HG03064 (cell line): ENCODE measurements around the gene MESD.

ENCODE experiments used
- ATAC-seq: cut with Tn5 transposase; IDR thresholded peaks from one replicate; pipeline ENCODE4 v1.9.1; 2021; ENCODE audit warnings: low read depth; ENCODE audit not compliant: unreplicated experiment

Gene MESD

DNA sequence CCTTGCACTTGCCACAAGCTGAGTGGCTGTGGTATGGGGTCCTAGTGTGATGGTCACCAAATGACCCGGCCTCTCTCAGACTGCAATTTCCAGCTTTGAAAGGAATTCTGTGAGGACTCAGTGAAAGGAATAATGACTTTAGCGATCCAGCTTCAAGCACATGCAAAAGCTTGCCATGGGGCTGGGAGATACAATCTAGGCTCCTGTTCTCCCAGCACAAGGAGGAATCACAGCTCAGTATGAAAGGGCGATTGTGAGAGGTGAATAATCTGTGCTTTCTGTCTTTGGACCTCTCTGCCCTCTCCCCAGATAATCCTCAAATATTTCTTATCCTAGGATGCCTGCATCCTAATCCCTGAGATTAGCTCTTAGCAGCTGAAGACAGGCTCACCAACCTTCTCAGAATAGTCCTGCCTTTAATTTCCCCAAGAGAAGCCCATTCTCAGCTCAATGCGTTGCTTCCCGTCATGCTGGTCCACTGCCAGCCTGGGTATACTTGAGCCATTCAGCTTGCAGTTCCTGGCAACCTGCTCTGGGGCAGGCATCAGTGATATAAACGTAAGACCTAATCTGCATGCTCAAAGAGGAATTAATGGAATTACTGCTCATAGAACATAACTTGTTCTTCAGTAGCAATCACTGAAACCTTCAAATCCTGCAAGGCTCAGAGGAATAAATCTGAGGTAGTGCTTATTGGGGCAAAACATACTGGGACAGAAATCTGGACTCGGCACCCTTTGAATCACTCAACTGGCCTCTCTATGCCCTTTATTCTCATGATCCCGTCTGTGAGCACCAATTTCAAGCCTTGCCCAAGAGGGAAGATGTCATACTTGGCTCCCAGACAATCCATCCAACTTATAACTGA lies 26.2 kb upstream of the MESD start:
- no peak for ATAC-seq

GRCh38 chr15:81014446-81015093 lies 25.0 kb upstream of the MESD start:
- ATAC-seq = no peak

- ATAC-seq = no peak
Measured at GRCh38 chr15:81013396-81013929, 23.8 kb upstream of the MESD start.

GRCh38 chr15:81012588-81012987 lies 23.0 kb upstream of the MESD start:
- ATAC-seq = no peak

- ATAC-seq = no peak
Measured at GRCh38 chr15:81011593-81011992, 22.0 kb upstream of the MESD start.

- ATAC-seq = no peak
Measured at GRCh38 chr15:81010086-81010485, 20.5 kb upstream of the MESD start.

- no peak for ATAC-seq
Measured at GRCh38 chr15:81008312-81008711, 18.7 kb upstream of the MESD start.

DNA sequence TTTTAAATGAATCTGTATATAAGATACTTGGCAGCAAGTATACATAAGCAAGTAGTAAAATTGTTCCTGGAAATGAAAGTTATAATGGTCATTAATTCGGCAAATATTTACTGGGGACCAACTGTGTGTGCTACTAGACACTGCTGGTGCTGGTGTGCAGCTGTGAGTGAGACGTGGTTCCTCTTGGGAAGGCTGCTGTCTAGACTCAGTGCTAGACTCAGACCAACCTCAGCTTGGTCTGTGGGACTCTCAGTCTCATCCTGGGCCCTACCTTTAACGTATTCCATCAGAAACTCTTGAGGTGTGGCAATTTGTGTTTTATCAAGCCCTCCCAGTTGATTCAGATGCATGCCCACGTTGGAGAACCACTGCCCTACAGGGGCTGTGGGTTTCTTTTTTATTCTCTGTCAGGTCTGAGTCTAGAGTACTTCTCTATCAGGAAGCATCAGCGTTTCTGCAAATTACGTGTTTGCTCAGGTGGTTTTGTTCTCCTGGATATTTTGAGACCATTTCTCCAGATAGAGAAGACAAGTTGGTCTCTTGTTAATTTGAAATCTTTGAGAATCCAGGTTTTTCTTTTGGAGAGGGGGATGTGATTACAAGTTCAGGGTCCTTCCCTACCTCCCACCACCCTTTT lies 17.9 kb upstream of the MESD start:
- ATAC-seq = no peak

DNA sequence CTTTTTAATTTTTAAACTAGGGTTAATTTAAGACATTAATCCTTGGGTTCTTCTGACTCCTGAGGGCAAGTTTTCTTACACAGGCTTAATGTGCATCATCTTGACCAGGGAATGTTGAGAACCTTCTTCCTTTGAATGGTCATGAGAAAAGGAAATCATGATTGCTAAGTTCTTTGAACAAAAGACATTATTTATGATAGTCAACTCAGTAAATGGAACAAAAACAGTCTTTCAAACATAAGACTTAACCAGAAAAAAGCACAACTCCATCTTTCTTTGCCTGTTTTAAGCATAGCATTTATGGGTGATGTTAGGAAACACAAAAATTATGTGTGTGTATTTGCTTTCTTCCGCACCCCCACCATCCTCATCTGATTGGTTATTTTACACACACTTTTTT lies 16.5 kb upstream of the MESD start:
- ATAC-seq = no peak

DNA sequence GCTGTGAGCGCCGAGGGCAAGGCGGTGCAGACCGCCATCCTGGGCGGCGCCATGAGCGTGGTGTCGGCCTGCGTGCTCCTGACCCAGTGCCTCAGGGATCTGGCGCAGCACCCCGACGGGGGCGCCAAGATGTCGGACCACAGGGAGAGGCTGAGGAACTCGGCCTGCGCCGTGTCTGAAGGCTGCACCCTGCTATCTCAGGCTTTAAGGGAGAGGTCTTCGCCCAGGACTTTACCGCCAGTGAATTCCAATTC lies 13.4 kb upstream of the MESD start:
- ATAC-seq = no peak

DNA sequence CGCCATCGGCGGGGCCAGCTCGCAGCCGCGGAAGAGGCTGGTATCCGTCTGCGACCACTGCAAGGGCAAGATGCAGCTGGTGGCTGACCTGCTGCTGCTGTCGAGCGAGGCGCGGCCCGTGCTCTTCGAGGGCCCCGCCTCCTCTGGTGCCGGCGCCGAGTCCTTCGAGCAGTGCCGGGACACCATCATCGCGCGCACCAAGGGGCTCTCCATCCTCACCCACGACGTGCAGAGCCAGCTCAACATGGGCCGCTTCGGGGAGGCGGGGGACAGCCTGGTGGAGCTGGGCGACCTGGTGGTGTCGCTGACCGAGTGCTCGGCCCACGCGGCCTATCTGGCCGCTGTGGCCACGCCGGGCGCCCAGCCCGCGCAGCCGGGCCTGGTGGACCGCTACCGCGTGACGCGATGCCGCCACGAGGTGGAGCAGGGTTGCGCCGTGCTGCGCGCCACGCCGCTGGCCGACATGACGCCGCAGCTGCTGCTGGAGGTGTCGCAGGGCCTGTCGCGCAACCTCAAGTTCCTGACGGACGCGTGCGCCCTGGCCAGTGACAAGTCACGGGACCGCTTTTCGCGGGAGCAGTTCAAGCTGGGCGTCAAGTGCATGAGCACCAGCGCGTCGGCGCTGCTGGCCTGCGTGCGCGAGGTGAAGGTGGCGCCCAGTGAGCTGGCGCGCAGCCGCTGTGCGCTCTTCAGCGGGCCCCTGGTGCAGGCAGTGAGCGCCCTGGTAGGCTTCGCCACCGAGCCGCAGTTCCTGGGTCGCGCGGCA lies 12.9 kb upstream of the MESD start:
- no peak for ATAC-seq

DNA sequence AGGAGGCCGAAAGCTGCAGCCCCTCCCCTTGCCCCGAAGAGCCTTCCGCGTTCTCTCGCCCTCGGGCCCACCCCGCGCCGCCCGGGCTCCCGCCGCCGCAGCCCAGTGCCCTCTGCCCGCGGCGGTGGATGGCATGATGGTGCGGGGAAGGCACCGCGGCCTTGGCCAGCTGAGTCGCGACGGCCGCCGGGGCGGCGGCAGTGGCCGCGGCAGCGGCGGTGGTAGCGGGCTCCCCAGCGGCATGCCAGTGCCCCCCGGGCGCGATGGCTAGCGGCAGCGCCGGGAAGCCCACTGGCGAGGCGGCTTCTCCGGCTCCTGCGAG lies 12.4 kb upstream of the MESD start:
- no peak for ATAC-seq

GRCh38 chr15:81001152-81002008 lies 11.8 kb upstream of the MESD start:
- peak; percentile 35 for ATAC-seq

DNA sequence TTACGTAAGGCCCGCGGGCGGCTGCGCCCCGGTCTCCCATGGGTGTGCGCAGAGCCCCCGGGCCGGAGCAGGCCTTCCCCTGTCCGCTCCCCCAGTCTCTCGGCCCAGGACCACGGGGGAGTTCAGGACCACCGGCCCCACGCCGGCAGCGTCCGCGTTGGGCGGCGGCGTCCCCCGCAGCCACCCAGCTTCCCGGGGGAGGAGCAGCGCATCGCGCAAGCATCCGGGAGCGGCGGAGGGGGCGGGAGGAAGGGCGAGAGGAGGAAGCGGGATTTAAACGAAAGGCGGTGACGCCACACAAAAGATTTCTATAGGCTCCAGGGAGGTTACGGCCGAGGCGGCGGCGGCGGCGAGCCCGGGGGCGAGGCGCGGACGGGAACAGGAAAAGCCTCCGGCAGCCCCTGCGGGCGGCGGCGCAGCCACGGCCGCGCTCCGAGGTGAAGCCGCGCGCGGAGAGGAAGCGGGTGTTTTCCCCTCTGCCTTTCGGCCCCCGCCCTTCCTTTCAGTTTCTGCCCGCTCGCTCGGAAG lies 11.1 kb upstream of the MESD start, which contains the start of gene TLNRD1:
Gene TLNRD1 (plus strand): TSS at position 300 of the 528 bp plus-strand sequence. CDS start 1,349 bp downstream, outside the sequence.
- ATAC-seq = peak; percentile 48

DNA sequence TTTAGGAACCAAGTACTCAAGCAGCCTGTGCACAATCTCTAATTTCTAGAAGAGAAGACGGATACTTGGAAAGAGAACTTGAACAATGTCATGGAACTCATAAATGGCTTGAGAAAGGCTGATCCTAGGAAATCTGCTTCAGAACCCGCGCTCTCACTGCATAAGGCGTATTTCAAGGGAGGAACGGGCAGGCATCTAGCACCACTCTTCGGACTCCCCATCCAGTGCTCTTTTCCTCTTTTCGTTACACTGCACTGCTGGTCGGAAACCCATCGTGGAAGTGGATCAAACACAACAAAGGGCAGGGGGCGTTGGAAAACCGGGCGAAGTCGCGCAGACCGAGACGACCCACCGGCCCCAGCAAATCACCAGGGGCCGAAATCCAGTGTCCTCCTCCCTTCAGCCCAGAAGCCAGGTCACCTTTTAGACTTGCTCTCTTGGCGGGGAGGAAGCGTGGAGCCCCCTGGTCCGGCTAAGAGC lies 10.6 kb upstream of the MESD start:
- ATAC-seq = no peak

GRCh38 chr15:80999623-81000036 lies 10.0 kb upstream of the MESD start:
- no peak for ATAC-seq

- no peak for ATAC-seq
Measured at GRCh38 chr15:80998251-80998650, 8.6 kb upstream of the MESD start.

GRCh38 chr15:80997692-80998091 lies 8.1 kb upstream of the MESD start:
- no peak for ATAC-seq

DNA sequence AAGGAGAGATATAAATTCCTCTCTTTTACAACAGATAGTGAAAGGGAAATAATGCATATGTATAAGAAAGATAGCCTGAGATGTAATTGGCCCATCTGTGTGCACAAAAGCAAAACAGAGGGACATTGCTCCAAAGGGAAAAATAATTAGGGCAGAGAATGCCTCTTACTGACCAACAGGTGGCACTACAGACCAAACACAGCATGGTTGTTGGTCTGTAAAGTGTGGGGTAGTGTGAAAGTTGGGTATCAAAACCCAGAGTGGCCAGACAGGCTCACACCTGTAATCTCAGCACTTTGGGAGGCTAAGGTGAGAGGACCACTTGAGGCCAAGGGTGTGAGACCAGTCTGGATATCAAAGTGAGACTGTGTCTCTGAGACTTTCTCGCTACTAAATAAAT lies 6.6 kb upstream of the MESD start:
- ATAC-seq = no peak

- no peak for ATAC-seq
Measured at GRCh38 chr15:80992441-80992840, 2.8 kb upstream of the MESD start.
